GM04503 (cell line): ENCODE results near the gene SHROOM3.

Source experiments
- DNase-seq: peaks from one replicate; pipeline ENCODE4 v3.0.0-alpha.2; 2012; ENCODE audit warnings: low read depth

Gene SHROOM3

DNA sequence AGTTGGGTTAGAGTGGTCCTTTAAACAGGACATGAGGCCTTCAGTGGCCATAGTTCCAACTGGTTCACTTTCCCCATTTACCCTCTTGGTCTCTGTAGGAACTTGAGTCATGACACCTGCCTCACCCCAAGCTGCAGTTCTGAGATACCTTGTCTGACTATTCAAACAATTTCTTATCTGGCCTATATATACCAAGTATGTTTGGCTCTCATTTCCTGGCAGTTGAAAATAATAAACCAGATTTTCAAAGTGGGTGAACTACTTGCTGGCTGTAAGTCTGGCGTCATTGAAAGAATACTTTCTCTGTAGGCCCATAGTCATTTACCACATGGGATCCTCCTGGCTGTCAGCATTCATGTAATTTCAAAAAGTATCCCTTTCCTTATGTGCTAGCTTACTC lies 228.8 kb downstream of the SHROOM3 start:
- DNase-seq = no peak

DNA sequence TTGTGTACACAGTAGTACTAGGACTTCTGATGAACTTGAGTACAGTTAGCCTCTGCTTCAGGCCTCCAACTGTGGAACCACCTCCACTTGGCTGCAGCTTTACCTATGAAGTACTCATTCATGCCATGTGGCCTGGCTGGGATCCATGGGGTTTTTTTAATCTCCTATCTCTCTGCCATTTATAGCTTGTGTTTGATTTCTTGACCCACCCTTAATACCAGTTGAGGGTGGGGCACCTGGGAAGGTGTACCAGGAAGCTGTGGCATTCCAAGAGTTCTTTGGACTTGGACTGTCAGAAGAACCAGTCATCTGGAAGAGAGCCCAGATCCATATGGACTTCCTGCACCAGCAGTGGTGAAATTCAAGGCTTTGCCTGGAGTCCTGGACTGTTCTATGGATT lies 230.1 kb downstream of the SHROOM3 start:
- DNase-seq = no peak

DNA sequence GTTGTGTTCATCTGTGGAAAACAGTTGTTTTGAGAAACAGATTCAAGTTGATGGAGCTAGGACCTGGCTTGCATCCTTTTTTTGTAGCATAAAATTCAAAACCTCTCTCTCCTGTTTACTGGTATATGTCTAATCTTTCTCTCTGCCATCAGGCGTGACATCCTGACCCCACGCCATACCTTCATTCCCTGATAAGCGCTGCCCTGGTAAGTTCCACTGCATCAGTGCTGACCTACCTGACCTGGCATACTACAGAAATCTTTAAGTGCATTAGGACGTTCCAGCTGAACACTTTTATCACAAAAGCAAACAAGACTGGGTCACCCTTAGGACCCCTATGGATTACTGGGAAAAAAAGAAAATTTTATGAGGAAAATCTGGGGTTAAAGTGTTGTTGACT lies 230.7 kb downstream of the SHROOM3 start:
- DNase-seq = no peak

DNA sequence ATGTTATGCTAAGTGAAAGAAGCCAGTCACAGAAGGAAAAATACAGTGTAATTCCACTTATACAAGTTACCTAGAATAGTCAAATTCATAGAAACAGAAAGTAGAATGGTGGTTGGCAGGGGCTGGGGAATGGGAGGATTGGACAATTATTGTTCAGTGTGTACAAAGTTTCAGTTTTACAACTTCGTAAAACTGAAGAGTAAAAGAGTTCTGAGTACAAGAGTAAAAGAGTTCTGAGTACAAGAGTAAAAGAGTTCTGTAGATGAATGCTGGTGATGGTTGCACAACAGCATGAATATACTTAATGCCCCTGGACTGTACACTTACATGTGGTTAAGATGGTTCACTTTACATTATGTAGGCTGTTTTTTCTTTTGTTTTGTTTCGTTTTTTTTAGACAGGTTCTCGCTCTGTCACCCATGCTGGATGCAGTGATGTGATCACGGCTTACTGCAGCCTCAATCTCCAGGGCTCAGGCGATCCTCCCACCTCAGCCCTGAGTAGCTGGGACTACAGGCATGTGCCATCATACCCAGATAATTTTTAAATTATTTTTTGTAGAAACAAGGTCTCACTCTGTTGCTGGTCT lies 232.0 kb downstream of the SHROOM3 start:
- no peak for DNase-seq

DNA sequence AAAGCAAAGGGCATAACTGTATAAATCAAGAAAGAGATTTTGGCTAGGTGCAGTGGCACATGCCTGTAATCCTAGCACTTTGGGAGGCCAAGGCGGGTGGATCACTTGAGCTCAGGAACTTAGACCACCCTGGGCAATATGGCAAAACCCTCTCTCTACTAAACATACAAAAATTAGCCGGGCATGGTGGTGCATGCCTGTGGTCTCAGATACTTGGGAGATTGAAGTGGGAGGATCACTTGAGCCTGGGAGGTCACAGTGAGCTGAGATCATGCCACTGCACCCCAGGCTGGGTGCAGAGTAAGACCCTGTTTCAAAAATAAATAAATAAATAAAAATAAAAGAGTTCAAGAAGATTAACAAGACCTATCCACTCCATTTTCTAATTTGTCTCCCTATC lies 235.6 kb downstream of the SHROOM3 start:
- DNase-seq = no peak

DNA sequence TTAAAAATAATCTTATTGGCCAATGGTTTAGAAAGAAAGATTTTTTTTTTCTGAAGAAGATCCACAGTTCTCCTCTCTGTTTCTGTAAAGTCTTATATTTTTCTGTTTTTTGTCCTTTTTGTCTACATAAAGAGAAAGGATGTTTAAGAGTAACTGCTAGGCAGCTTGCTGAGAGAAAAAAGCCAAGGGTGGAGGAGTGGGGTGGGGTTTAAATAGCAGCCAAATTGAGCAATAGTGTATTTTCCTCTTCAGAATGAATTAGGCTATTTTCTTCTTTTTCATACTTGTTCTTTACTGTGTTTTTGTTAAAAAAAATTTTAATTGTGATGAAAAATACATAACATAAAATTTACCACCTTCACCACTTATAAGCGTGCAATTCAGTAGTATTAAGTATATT lies 238.3 kb downstream of the SHROOM3 start:
- no peak for DNase-seq

DNA sequence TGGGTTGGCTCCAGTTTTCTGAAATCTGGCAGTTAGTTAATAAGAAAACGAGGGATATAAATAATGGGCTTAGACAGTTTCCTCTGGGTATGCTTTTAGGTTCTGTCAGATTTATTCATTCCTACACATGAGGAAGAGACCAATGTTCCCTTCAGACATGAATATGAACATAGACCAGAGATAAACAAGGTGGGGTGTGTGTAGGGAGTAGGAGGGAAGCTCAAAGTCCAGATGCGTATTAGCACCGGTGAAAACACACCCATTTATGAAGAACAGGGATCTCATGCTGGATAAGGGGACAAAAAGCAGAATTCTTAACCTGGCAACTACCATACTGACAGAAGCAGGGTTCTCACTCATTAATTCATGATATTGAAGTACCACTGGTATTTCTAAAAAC lies 240.0 kb downstream of the SHROOM3 start:
- DNase-seq = no peak

DNA sequence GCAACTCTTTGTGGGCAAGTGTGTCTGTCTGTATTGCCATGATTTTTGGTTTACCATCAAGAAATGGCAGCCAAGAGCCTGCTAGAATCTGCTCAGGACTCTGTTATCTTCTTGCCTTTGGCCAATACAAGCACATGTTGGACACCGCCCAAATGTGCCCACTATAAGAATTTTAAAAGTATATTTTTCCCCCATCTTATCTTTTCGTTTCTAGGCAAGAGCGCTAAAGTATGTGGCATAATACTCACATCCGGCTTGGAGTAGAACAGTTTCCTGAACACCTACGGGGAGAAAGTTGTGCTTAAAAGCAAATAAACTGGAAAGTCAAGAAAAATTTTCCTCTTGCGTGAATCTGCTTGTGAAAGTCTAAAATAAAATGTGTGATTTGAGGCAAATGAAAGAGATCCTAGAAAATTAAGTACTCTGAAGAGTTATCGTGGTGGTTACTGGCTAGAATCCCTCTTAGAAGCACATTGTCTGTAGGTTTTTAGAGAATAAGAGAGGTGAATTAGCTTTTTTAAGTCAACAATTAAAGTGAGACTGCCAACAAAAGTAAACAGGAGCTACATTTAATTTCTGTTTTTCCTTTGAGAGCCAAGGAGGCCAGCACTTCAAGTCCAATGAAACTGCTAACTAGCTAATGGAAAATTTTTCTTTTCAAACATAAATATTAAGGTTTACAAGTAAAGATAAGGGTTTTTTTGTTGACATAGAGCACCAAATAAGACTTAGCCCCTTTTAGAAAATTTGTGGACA lies 242.7 kb downstream of the SHROOM3 start:
- no peak for DNase-seq

DNA sequence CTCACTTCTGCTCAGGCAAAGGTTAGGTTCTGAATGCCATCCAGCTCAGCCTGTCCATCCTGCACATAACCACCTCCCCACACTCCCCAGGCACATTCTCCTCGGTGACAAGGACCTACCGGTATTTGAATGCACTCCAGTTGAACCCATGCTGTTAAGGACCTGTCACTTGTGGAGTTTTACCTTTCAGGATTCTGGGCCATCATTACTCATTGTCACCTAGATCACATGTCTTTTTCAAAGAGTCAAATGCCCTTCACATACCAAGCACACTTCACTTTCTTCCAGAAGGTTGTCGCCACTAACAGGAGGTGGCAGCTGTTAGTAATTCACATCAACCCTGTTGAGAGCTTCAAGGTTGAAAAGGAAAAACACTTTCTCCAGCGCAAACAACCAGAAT lies 244.7 kb downstream of the SHROOM3 start:
- no peak for DNase-seq

DNA sequence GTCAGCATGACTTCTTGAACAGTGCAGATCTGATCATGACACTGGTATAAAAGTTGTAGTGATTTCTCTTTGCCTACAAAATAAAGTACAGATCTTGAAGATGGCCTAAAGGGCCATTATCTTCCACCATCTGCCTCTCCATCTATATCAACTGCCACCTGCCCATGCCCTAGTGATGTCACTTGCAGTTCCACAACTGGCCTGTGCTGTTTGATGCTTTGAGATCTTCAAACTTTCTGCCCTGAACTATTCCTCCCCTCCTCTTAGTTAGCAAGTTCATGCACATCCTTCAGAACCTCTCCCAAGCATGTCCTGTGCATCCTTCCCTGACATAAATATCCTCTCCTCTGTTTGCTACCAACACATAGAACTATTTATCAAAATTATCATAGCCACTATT lies 245.9 kb downstream of the SHROOM3 start:
- no peak for DNase-seq

DNA sequence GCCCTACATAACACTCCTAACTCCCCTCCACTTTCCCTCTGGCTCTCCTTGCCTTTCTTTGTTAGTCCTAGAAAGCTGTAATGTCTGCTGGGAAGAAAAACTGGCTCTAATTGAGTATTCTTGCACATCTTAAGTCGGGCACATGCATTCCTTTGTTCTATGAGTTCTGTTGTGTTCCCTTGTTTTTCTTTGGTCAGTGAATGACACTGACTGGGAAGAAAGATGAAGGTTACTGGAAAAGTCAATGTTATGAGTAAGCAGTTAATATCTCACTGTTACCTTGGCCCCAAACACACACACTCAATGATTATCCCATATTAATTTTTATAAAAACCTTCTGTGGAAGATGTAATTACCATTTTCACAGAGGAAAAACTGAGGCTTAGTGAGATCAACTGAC lies 247.0 kb downstream of the SHROOM3 start:
- DNase-seq = no peak

DNA sequence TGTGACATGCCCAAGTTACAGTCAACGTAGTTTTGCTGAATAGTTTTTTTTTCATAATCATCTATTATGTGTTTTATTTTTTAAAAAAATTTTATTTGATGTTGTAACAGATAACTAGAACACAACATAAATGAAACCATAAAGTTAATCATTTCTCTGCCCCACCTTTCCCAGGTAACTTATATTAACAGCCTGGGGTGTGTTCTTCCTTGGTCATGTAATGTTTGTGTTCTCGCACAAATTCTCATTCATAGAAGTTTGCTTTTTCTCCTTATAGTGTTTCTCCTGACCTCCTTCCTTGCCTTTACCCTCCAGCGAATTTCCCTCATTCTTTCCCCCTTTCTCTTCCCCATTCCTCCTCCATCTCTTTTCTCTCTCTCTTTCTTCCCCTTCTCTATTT lies 248.1 kb downstream of the SHROOM3 start:
- DNase-seq = no peak

DNA sequence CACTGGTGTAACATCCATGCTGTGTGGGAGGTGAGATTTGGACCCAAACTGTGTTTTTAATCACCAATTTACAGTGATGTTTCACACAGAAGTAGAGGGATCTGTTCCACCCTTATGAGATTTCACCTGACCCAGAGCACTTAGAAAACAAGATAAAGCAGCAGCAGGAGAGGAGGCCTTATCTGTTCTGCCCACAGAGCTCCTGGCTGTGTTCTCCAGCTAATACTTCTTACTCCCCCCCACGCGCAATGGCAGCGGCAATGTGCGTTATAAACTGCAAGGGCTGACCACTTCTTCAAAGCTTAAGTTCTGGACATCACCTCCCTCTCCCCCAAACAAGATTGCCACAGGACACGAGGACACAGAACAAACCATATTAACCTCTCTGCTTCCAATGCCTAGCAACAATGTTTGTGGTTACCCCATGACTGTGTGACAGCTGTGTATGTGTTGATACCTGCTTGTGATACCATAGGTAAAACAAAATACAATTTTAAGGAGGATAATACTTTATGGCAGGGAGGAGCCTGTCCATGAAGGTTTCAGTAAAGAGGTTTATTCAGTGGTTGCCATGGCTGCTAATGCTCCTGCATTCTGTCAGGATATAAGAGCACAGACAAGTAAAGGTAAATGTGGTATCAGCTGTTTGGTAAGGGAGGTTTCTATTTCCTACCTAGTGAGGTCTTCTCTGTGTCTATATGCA lies 252.9 kb downstream of the SHROOM3 start:
- DNase-seq = no peak

DNA sequence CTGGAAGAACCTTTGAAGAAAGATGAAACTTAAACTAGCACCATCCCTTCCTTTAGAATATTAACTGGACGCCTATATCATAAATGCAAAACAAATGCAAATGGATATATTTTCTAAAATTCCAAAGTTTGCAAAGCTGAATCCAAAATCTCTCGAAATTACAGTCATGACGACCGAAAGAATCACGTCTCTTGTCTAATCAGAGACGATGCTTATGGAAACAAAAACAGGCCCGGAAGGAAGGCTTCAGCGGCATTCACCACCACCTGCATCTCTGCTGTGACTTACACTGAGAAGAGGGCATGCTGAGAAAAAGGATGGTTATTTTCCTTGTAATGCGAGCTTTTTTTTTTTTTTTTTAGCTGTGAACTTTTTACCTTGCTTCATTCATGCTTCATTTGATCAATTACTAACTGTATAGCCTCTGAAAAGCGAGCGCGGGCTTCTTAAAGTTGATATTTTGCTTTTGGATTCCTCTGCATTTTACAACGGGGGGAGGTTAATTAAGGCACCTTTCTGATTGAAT lies 253.7 kb downstream of the SHROOM3 start:
- no peak for DNase-seq

DNA sequence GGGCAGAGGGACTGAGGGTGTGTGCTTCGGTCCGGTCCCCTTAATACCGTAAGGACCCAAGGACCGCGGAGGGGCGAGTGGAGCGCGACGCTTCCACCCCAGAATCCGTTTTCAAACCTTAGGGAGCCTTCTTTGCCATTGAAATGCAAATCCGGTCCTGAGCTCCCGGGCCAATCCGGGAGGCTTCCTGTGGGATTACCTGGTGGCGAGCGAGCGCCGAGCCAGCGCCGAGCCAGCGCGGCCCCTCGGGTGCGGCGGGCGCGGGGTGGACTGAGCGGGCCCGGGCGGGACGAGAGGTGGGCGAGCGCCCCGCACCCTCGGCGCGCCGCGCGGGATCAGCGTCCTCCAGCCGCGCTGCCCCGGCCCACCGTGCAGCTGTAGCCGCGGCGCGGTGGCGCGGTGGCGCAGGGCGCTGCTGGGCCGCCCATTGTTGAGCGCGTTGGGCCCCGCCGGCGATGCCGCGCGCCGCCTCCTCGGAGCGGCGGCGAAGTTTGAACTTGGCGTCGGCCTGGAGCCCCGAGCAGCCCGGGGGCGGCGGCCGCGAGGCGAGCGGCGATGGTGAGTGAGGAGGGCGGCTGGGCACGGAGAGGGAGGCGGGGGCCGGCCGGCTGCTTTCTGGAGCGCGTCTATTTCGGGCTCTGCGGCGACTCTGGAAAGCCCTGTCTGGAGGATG lies 254.3 kb downstream of the SHROOM3 start:
- no peak for DNase-seq

DNA sequence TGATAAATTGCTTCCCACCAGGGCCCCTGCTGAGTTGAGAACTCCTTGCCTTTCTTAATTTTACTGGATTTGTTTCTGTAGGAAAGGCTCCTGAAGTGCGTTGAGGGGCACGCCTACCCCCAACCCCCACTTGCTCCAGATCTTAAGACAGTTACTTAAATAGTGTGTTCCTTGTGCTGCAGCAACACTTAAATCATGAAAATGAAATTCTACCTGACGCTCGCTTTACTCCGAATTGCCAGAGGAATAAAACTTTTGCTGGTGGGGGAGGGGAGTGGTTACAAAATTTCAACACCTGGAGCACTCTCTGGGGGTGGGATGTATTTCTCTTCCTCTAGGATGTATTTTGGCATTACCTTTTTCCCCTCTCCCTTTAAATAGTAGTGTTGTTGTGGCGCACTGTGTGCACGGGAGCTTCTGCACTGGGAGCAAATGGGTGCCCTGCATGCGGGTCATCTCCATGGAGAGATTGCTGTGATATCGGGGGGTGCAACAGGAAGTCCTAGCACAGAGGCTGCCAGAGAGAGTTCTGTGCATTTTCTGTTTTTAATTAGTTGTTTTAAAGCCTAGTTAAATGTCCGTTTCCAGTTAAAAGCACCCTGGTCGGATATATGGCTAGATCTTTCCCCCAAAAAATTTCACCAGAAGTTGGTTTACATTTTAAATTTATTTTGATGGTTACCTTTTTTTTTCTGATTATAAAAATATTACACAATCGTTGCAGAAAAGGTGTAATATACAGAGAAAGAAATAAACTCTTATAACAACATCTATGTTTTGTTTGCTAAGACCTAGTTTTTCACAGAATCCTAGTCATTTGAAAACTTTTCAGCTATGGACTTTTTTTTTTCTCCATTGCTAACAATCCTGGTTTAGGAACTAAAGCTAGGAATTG lies 255.2 kb downstream of the SHROOM3 start:
- no peak for DNase-seq

DNA sequence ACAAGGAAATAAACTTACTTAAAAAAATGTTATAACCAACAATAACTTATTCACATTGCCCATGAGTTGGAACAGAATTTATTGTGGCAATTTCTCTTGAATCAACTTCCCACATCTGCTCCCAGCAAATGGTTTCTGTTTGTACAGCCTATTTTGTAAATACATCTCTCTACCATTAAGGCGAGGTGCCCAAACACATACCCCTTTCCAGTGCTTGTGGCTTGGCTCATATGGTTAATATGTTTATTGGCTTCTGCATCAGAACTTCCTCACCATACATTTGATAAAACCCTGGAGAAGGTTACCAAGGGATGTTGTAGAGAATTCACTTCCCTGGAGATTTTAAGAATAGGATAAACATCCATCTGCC lies 255.9 kb downstream of the SHROOM3 start:
- no peak for DNase-seq

DNA sequence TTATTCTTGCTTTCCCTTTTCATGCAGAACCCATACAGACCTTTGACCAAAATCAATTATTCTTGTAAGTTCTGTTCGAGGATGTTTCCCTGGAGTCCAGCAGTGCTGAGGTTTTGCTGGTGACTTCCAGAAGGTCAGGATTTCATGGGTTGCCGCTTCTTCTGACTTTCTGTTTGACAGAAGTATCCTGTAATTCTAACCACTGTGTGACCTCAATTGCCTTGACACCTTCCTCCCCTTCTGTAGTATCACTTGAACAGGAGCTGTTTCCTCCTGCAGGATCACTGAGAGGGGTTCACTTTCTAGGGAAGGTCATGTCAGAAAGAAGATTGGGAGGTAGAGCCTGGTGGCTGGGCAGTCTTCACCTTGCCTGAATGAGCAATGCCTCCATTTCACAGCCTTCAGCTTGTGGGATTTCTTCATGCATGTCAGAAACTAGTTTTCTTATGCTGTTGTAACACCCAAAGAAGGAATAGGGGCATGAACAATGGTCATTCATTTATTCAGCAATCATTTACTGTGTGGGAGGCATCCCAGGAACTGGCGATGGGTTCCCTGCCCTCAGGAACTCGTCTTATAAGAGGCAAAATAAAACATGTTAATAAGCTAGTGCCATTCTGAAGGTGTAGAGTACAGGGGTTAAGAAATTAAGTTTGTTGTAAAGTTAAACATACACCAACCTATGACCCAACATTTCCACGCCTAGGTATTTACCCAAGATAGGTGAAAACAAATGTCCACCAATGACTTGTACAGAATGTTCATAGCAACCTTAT lies 257.0 kb downstream of the SHROOM3 start:
- no peak for DNase-seq

DNA sequence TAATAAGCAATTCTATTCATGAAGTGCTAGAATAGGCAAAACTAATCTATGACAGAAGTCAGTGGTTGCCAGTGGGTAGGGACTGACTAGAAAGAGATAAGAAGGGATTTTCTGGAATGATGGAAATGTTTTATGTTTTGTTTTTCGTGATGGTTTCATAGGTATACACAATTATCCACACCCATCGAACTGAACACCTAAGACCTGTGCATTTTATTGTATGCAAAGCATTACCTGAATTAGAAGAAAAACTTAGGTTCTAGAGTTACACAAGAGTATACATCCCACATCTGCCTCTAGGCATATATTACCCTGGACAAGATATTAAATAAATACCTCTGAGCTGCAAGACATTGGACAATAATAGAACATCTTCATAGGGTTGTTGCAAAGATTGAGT lies 257.7 kb downstream of the SHROOM3 start:
- DNase-seq = no peak

DNA sequence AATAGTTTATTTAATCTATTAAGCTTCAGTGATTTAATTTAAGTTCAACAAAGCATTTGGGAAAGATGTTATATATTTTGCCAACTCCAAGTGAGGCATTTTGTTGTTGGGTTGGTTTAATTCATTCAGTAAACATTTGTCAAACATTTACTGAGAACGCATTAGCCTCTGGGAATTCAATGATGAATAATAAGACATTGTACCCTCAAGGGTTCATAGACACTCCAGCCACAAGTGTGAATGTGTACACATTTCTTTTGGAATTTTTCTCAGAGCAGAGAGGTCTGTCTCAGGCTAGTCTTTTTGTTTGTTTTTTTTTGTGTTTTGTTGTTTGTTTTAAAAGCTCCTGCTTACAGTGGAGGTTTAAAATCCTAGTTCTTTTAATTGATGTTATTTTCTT lies 259.0 kb downstream of the SHROOM3 start:
- no peak for DNase-seq

DNA sequence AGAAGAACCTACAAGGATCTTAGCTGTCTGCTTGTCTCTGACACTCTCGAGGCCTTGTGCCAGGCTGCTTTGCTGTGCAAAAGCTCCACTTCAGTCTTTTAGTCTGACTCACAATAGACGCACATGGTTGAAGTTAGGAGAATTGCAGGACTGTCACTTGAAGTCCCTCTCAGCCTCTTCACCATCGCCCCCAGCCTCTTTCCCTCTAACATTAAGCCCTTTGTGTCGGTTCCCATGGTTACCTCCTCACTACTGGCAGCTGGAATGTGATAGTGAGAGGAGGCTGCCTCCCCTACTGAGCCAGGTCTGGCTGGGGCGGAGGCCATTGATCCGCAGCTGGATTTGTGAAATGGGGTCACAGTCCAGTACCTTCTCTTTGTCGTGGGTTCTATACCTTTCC lies 261.1 kb downstream of the SHROOM3 start:
- DNase-seq = no peak
